ENCODE results near the gene EML6. TPM values are rescaled to one million over a fixed set of nuclear protein-coding genes. Genes with fewer than 3 reads are reported as not detected.

The EML6 gene
- total RNA-seq, 1 experiment from 2014 or later: 6.6 TPM

DNA sequence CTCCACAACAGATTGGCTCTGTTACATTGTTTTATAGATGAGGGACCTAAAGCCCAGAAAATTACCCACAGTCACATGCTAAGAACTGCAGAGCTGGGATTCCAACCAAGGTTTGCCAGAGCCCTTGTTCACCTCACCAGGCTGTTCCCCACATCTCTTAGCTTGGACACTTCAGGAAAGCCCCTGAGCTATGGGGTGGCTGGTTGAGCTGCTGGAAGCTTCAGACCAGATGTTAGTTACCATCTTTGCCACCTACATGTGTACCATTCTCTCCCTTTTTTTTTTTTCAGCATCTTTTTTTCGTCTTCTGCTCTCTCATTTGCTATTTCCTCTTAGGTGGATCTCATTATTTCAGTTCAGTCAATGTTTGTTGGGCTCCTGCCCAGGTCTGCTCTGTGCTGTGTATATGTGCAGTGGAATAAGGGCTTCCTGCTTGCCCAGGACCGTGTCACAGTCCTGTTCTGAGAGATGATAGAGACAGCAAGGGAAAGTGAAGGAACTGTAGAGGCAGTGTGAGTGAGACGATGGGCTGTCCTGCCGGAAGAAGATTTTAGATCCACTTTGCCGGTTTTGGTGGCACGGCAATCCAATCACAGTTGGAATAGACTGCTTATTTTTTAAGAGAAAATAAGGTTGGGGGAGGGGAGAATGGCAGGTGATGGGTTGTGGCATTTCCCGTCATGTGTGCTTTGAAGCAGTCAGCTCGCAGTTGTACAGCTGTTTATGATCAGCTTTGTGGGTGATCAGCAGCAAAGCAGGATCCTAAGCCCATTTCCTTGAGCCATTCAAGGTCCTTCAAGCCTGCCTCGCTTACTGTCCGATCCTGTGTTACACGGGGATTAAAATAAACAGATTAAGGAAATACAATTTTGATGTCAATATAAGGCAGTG, 174.2 kb downstream of the EML6 start:
- DNase-seq (ENCODE audit: low read depth, low spot score) (no peak), ATAC-seq (no peak)
- intact Hi-C loops (cut with micrococcal nuclease): no loop called here
- H3K36me3 ChIP-seq (ENCODE audit: control insufficient read depth in 1 of 2, insufficient read depth in 2 of 2, low read length in 2 of 2): no peaks in the 10 kb centered on the region; a peak in 1 of 4 replicates
- no peak overlapping the region for H3K4me3 ChIP-seq (replicated peaks in 1 of 2; ENCODE audit: low read depth in 1 of 2, low read length in 2 of 2)
- H3K9me2 ChIP-seq (ENCODE audit: insufficient read depth): no peaks in the 10 kb centered on the region
- no peak for TF ChIP-seq EGR1 (IDR thresholded peaks at IDR 0.05; ENCODE audit: low read depth)
- no peak for TF ChIP-seq YY1 (IDR thresholded peaks at IDR 0.05; ENCODE audit: extremely low read depth, insufficient replicate concordance, low read depth, low read length)
- TF ChIP-seq SIN3A (IDR thresholded peaks at IDR 0.05; ENCODE audit: low read depth): no peak
- no peak for TF ChIP-seq EZH2phosphoT487 (IDR thresholded peaks at IDR 0.05; ENCODE audit: borderline replicate concordance)
- TF ChIP-seq ATF3 (IDR thresholded peaks at IDR 0.05): no peak
- TF ChIP-seq FOSL1 (IDR thresholded peaks at IDR 0.05; ENCODE audit: low read depth): no peak
- no peak for TF ChIP-seq RAD21 (IDR thresholded peaks at IDR 0.05; ENCODE audit: low read depth)
- no peak for TF ChIP-seq MAX (IDR thresholded peaks at IDR 0.05)
- no peak for TF ChIP-seq CBX3 (IDR thresholded peaks at IDR 0.05; ENCODE audit: low read depth)
- no peak for TF ChIP-seq POLR2AphosphoS5 (IDR thresholded peaks at IDR 0.05; ENCODE audit: low read depth, low read length)
- no peak for TF ChIP-seq CEBPB (IDR thresholded peaks at IDR 0.05; ENCODE audit: low read depth)
- TF ChIP-seq ZFX (IDR thresholded peaks at IDR 0.05): no peak
- TF ChIP-seq REST (IDR thresholded peaks at IDR 0.05; ENCODE audit: low read depth): no peak
- no peak for TF ChIP-seq POLR2A (IDR thresholded peaks at IDR 0.05; ENCODE audit: borderline replicate concordance, extremely low read depth, insufficient read depth, insufficient read length)
- no peak for TF ChIP-seq EZH2 (IDR thresholded peaks at IDR 0.05)
- TF ChIP-seq SRF (IDR thresholded peaks at IDR 0.05; ENCODE audit: low read depth): no peak
- TF ChIP-seq JUND (IDR thresholded peaks at IDR 0.05): no peak
- H3K4me2 ChIP-seq (ENCODE audit: low read length): no peak overlapping the region
- H3K9ac ChIP-seq (ENCODE audit: low read length): no peak overlapping the region
- H2AFZ ChIP-seq (ENCODE audit: low read depth, low read length, poor library complexity, severe bottlenecking): no peak overlapping the region
- ChIA-PET RAD21 (ENCODE audit: low non-redundant PET in 1 of 2, low total read pairs in 2 of 2, uncharacterized antibody in 2 of 2, unreplicated experiment in 2 of 2) (no interaction called here), CTCF (no interaction called here), POLR2A (no interaction called here)
- H3K79me2 ChIP-seq (ENCODE audit: insufficient read depth, low read length): no peaks in the 10 kb centered on the region
- H3K27me3 ChIP-seq (ENCODE audit: insufficient read depth, low read length): no peaks in the 10 kb centered on the region
- peaks cover 0 to 3% of the 10 kb centered on the region in 2 experiments; a peak in 1 of 4 replicates for H3K9me3 ChIP-seq (ENCODE audit: control insufficient read depth in 1 of 2, insufficient read depth in 1 of 2, low read depth in 1 of 2, low read length in 2 of 2)
- no peak overlapping the region for H3K27ac ChIP-seq (ENCODE audit: low read depth, low read length)
- peaks cover 0 to 3% of the 10 kb centered on the region in 2 experiments; a peak in 2 of 4 replicates for H3K4me1 ChIP-seq (ENCODE audit: control insufficient read depth in 1 of 2, insufficient read depth in 2 of 2, low read length in 2 of 2)
- no TSS peak for BruUV-seq (replicated peaks)
- H4K20me1 ChIP-seq (ENCODE audit: insufficient read depth): no peaks in the 10 kb centered on the region

All from HCT116 (cell line).